NCI-H446 (cell line): ENCODE measurements around the gene ARHGAP1.

Source experiments
- DNase-seq, 2 experiments: peaks; one replicate each; lab custom pipeline; 2025; lab: John Stamatoyannopoulos, UW

The ARHGAP1 gene

GRCh38 chr11:46640036-46640788 is 60.2 kb downstream of the ARHGAP1 start:
- no peak for DNase-seq

- no peak for DNase-seq
Measured at GRCh38 chr11:46639197-46639839, 61.1 kb downstream of the ARHGAP1 start.

DNA sequence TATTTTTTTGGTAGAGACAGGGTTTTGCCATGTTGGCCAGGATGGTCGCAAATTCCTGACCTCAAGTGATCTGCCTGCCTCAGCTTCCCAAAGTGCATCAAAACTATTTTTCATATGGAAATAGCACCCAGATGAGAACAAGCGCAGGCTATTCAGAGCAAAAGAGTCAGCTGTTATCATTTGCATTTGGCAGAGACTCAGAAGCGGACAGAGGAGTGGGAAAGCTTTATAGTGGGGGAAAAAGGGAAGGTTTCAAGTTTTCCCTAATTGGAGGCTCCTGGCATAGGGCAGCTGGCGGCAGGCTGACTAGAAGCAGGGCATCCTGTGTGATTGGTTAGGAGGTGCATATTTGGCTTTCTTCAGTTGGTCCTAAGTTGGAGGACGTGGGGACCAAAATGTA is 62.9 kb downstream of the ARHGAP1 start:
- no peak for DNase-seq

GRCh38 chr11:46635557-46636139 is 64.8 kb downstream of the ARHGAP1 start:
- no peak for DNase-seq

DNA sequence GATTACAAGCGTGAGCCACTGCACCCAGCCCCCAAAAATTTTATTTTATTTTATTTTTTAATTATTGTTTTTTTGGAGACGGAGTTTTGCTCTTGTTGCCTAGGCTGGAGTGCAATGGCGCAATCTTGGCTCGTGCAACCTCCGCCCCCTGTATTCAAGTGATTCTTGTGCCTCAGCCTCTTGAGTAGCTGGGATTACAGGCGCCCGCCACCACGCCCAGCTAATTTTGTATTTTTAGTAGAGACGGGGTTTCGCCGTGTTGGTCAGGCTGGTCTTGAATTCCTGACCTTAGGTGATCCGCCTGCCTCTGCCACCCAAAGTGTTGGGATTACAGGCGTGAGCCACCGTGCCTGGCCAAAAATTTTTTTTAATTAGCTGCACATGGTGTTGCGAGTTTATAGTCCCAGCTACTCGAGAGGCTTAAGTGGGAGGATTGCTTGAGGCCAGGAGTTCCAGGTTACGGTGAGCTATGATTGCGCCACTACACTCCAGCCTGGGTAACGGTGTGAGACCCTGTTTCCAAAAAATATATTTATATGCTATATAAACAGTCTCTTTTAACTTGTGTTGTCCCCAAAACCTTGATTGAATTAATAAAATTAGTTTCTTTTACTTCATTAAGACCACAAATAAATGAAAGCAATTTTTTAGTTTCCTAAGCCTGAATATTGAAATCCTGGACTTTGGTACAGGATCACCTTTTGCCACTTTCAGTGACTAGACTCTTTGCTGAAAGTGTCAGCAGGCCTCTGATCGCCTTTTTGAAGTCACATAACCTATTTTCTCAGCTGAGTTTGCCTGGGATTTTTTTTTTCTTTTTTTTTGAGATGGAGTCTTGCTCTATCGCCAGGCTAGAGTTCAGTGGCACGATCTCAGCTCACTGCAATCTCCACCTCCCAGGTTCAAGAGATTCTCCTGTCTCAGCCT is 66.9 kb downstream of the ARHGAP1 start:
- no peak for DNase-seq

GRCh38 chr11:46632502-46632901 is 67.9 kb downstream of the ARHGAP1 start:
- no peak for DNase-seq

GRCh38 chr11:46631676-46632075 is 68.7 kb downstream of the ARHGAP1 start:
- no peak for DNase-seq

DNA sequence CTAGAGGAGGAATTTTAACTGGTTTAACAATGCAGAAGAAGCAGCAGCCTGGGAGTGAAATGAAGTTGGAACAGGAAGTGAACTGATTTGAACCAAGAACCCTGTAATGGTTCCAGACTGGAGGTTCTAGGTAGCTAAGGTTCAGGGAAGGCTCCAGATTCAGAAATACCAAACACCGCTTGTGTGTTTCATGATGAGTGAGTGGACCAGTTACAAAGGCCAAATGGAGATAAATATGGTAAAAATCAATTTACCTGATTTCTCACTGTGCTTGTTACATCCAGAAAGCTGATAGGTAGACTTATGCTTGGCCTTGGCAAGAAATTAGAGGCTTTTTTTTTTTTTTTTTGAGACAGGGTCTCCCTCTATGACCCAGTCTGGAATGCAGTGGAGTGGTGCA is 70.2 kb downstream of the ARHGAP1 start:
- no peak for DNase-seq

DNA sequence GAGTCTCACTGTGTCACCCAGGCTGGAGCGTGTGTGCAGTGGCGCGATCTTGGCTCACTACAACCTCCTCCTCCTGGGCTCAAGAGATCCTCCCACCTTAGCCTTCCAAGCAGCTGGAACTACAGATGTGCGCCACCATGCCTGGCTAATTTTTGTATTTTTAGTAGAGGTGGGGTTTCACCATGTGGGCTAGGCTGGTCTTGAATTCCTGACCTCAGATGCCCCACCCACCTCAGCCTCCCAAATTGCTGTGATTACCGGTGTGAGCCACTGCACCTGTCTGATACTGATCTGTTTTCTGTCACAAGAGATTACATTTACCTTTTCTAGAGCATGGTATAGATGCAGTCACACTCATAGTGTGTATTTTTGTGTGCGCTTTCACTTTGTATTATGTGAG is 71.5 kb downstream of the ARHGAP1 start:
- no peak for DNase-seq
